ENCODE measurements around the gene PADI6. TPM values are rescaled to one million over a fixed set of nuclear protein-coding genes. Genes with fewer than 3 reads are reported as not detected.

The PADI6 gene
- total RNA-seq (2022; extraction: Qiagen RNA extraction), result not detected in 5 replicates

DNA sequence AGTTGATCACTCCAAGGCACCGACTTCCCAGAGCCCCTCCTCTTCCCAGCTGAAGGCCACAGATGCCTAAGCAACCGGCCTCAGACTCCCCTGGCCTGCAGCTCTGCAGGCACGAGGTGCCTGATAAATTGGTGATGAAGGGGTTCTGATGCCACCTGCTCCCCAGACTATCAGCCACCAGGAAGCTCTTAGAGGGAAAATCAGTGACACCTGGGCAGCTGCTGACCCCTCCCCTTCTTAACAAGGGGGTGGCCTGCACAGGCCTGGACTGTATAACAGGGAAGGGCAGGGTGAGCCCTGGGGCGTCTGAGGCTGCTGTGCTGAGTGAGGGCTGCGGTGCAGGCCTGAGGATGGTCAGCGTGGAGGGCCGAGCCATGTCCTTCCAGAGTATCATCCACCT is at the start of gene PADI6:
Gene PADI6 (plus strand): TSS at position 301 of the 400 bp plus-strand sequence. CDS start 50 bp downstream, at position 351.

DNA sequence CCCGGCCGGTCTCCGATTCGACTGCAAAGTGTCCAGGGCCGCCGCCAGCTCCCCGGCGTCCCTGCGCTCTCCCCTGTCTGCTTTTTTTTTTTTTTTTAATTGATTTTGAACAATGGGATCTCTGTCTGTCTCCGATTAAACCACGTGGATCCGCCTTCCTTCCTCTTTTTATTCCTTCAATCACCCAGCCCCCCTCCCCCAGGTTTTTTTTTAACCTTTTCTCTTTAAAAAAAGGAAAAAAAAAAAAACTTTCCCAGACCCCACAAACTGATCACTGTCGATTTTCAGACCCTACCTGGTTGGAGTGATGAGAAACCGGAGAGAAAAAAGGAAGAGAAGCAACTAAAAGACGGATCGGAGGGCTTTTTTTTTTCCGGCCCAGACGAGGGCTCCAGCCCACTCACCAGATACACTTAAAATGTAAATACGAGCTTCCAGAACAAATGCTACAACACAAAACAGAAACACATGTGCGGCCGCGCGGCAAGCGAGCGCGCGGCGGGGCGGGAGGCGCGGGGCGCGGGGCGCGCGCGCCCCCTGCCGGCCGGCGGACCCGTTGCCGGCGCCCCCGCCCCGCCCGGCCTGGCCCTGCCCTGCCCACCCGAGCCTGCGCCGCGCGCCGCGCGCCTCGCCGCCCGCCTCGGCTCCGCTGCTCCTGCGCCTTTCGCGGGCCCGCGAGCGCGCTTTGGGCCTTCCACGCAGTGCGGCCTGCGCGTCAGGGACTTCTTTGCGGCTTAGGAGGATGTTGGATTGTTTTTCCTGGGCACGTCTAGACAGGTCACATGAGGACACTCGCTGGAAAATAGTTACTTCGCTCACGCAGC is 67.5 kb downstream of the PADI6 start, which contains the start of gene RCC2:
Gene RCC2 (minus strand): TSS at position 428 of the 824 bp plus-strand sequence. CDS start 1,163 bp downstream, outside the sequence.

Other genes starting within 250 kb of the PADI6 start
- gene PADI1, start 167.1 kb upstream of the PADI6 start, total RNA-seq (2022; extraction: Qiagen RNA extraction), result 1.4 to 2.1 TPM (median 1.9 TPM) in 5 replicates
- 1.1 to 1.7 TPM (median 1.5 TPM) in 5 replicates for gene PADI3, start 123.1 kb upstream of the PADI6 start, total RNA-seq (2022; extraction: Qiagen RNA extraction)
- gene PADI4, start 64.0 kb upstream of the PADI6 start, total RNA-seq (2022; extraction: Qiagen RNA extraction), result not detected in 5 replicates
- 60.0 to 66.0 TPM (median 62.5 TPM) in 5 replicates for gene RCC2, start 67.5 kb downstream of the PADI6 start, total RNA-seq (2022; extraction: Qiagen RNA extraction)
- gene ARHGEF10L, start 167.5 kb downstream of the PADI6 start, total RNA-seq (2022; extraction: Qiagen RNA extraction), result 4.8 to 8.5 TPM (median 6.9 TPM) in 5 replicates